GM23338 (cell line): ENCODE results near the gene LURAP1L. TPM values are rescaled to one million over a fixed set of nuclear protein-coding genes. Genes with fewer than 3 reads are reported as not detected.

Source experiments
- ATAC-seq: fragments of 200-7000 bp; cut with Tn5 transposase; 3 replicates; pipeline ENCODE4 v1.9.1; 2020
- DNase-seq: peaks from one replicate; pipeline ENCODE4 v3.0.0-alpha.2; 2015; ENCODE audit warnings: low spot score
- H2AFZ ChIP-seq: fragments of 200-600 bp; sonication (generic); 2 replicates; pipeline ENCODE4 v1.8.0; 2016; ENCODE audit warnings: antibody characterized with exemption, mild to moderate bottlenecking, moderate library complexity
- H3F3A ChIP-seq: fragments of 200-600 bp; sonication (generic); replicated peaks from 2 replicates; pipeline ENCODE4 v1.8.0; 2017; ENCODE audit warnings: antibody characterized with exemption, mixed run types, low read depth
- H3K27ac ChIP-seq: fragments of 200-600 bp; sonication (generic); 2 replicates; pipeline ENCODE4 v1.6.1; 2016; ENCODE audit warnings: low read depth
- H3K27me3 ChIP-seq: fragments of 200-600 bp; sonication (generic); 2 replicates; pipeline ENCODE4 v1.8.0; 2016; ENCODE audit warnings: mild to moderate bottlenecking, mixed run types, moderate library complexity; ENCODE audit not compliant: insufficient read depth
- H3K36me3 ChIP-seq: fragments of 200-600 bp; sonication (generic); 2 replicates; pipeline ENCODE4 v1.8.0; 2016; ENCODE audit warnings: mild to moderate bottlenecking; ENCODE audit not compliant: insufficient read depth
- H3K4me1 ChIP-seq: fragments of 200-600 bp; sonication (generic); 2 replicates; pipeline ENCODE4 v1.8.0; 2016; ENCODE audit warnings: mild to moderate bottlenecking, moderate library complexity; ENCODE audit not compliant: insufficient read depth
- H3K4me2 ChIP-seq: fragments of 200-600 bp; sonication (generic); 2 replicates; pipeline ENCODE4 v1.7.1; 2017; ENCODE audit warnings: mixed run types
- H3K4me3 ChIP-seq: fragments of 200-600 bp; sonication (generic); 2 replicates; pipeline ENCODE4 v1.6.1; 2016; ENCODE audit warnings: mixed run types
- H3K79me2 ChIP-seq: fragments of 200-600 bp; sonication (generic); replicated peaks from 2 replicates; pipeline ENCODE4 v1.8.0; 2017; ENCODE audit warnings: mild to moderate bottlenecking; ENCODE audit not compliant: insufficient read depth
- H3K9me2 ChIP-seq: fragments of 200-600 bp; sonication (generic); 2 replicates; pipeline ENCODE4 v1.8.0; 2017; ENCODE audit not compliant: insufficient read depth
- H4K20me1 ChIP-seq: fragments of 200-600 bp; sonication (generic); replicated peaks from 2 replicates; pipeline ENCODE4 v1.8.0; 2017; ENCODE audit warnings: mild to moderate bottlenecking; ENCODE audit not compliant: insufficient read depth
- H3K27ac Mint-ChIP-seq: 2 replicates; pipeline ENCODE4 v1.8.0; 2020; ENCODE audit warnings: inconsistent platforms, mild to moderate bottlenecking, moderate library complexity, mixed read lengths
- H3K27me3 Mint-ChIP-seq: 3 replicates; pipeline ENCODE4 v1.8.0; 2022; ENCODE audit warnings: low read depth, mild to moderate bottlenecking, moderate library complexity, mixed read lengths, inconsistent platforms; ENCODE audit not compliant: insufficient read depth, poor library complexity
- H3K36me3 Mint-ChIP-seq: 3 replicates; pipeline ENCODE4 v1.8.0; 2021; ENCODE audit warnings: low read depth, mild to moderate bottlenecking, inconsistent platforms, moderate library complexity, mixed read lengths
- H3K4me1 Mint-ChIP-seq: 3 replicates; pipeline ENCODE4 v1.8.0; 2020; ENCODE audit warnings: mild to moderate bottlenecking, inconsistent platforms, mixed read lengths
- H3K4me3 Mint-ChIP-seq: 3 replicates; pipeline ENCODE4 v1.8.0; 2021; ENCODE audit warnings: moderate library complexity, mild to moderate bottlenecking, inconsistent platforms, mixed read lengths
- H3K9me3 Mint-ChIP-seq: 3 replicates; pipeline ENCODE4 v1.8.0; 2020; ENCODE audit warnings: moderate library complexity, mild to moderate bottlenecking, inconsistent platforms, mixed read lengths
- CREB1 ChIP-seq: fragments of 250-450 bp; sonication (Bioruptor Pico); IDR thresholded peaks from 2 replicates; pipeline ENCODE4 v1.5.0; 2020; ENCODE audit warnings: low read depth, mild to moderate bottlenecking, moderate library complexity
- EZH2 ChIP-seq: fragments of 200-600 bp; sonication (generic); IDR thresholded peaks from one replicate; pipeline ENCODE4 v1.8.0; 2017; ENCODE audit warnings: antibody characterized with exemption, mild to moderate bottlenecking, low read depth; ENCODE audit not compliant: unreplicated experiment
- EZH2phosphoT487 ChIP-seq: fragments of 200-600 bp; sonication (generic); IDR thresholded peaks from one replicate; pipeline ENCODE4 v1.8.1; 2018; ENCODE audit warnings: antibody characterized with exemption; ENCODE audit not compliant: unreplicated experiment
- JUNB ChIP-seq: IDR thresholded peaks from one replicate; pipeline ENCODE4 v1.6.1; 2016; ENCODE audit warnings: antibody characterized with exemption; ENCODE audit not compliant: unreplicated experiment
- POLR2AphosphoS5 ChIP-seq: IDR thresholded peaks from 2 replicates; pipeline ENCODE4 v1.6.1; 2016; ENCODE audit warnings: antibody characterized with exemption, low read depth
- STAT1 ChIP-seq: IDR thresholded peaks from one replicate; pipeline ENCODE4 v1.6.1; 2016; ENCODE audit warnings: antibody characterized with exemption; ENCODE audit not compliant: unreplicated experiment
- ZNF114 ChIP-seq: fragments of 250-450 bp; sonication (Bioruptor Pico); IDR thresholded peaks from 2 replicates; pipeline ENCODE4 v1.5.0; 2020; ENCODE audit warnings: mild to moderate bottlenecking, moderate library complexity
- ZNF331 ChIP-seq: fragments of 250-450 bp; sonication (Bioruptor Pico); IDR thresholded peaks from 2 replicates; pipeline ENCODE4 v1.5.0; 2020; ENCODE audit warnings: low read depth, mild to moderate bottlenecking, moderate library complexity
- polyA plus RNA-seq: library from polyadenylated mRNA; unstranded; fragments of >200 nt; fragmentation: Nextera tagmentation; extraction: Ambion mirVana; gene quantifications from 2 replicates; pipeline ENCODE4 v1.2.1, GENCODE V29; 2016
- total RNA-seq: library from RNA; depleted of rRNA; stranded (reverse); fragments of >200 nt; shearing (Covaris generic); gene quantifications from 2 replicates; pipeline ENCODE4 v1.2.3, GENCODE V29; 2014
- TF ChIP-seq, protein P1 (sequence below): fragments of 250-450 bp; sonication (Bioruptor Pico); IDR thresholded peaks from 2 replicates; pipeline ENCODE4 v1.5.0; 2020; ENCODE audit warnings: mild to moderate bottlenecking, moderate library complexity
- TF ChIP-seq, protein P2 (sequence below): IDR thresholded peaks from one replicate; pipeline ENCODE4 v1.6.1; 2018; ENCODE audit warnings: antibody characterized with exemption; ENCODE audit not compliant: unreplicated experiment
- TF ChIP-seq, protein P3 (sequence below): IDR thresholded peaks from 2 replicates; pipeline ENCODE4 v1.6.1; 2016; ENCODE audit warnings: antibody characterized with exemption

LURAP1L gene
- total and polyA plus RNA-seq, 2 experiments from 2014 or later: 1.2 to 1.6 TPM

DNA sequence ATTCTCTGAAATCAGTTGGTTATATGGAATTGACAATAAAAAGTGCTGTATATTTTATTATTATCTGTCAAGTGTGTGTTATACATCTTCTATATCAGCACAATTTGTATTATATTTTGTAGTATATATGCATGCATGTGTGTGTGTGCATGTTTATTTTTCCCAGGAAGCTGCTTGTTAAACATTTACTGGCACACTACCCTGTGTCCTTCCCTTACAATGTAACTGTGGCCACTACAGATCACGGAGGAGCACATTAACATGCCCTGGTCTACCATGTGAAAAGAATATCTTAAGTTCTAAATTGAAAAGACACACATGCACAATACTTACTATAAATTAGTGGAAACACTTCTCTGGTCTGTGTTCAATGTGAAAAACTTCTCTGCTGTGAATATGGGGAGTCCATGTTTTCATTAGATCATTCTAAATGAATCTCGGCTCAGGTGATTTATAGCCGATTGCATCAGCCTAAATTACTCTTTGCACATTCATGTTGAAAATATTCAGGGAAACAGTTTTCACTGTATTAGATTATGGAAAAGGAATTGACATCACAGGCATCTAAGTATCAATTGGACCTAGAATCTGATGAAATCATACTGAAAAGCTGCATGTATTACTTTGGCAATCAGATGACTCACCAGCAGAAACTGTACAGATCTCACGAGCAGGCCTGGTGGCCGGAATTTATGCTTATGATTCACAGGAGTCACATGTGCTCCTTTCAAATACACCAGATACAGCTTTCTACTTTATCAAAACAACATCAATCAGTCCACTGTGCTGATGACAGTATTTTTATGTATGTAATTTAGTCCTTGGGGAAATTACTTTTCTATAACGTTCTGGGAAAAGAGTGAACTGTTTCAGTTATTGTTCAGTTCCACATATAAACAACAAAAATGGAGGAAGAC is 39.4 kb downstream of the LURAP1L start:
- no peak for TF ChIP-seq EZH2
- TF ChIP-seq CREB1 (CRISPR knock-in tag): no peak
- no peak for TF ChIP-seq STAT1
- TF ChIP-seq, protein P1, sequence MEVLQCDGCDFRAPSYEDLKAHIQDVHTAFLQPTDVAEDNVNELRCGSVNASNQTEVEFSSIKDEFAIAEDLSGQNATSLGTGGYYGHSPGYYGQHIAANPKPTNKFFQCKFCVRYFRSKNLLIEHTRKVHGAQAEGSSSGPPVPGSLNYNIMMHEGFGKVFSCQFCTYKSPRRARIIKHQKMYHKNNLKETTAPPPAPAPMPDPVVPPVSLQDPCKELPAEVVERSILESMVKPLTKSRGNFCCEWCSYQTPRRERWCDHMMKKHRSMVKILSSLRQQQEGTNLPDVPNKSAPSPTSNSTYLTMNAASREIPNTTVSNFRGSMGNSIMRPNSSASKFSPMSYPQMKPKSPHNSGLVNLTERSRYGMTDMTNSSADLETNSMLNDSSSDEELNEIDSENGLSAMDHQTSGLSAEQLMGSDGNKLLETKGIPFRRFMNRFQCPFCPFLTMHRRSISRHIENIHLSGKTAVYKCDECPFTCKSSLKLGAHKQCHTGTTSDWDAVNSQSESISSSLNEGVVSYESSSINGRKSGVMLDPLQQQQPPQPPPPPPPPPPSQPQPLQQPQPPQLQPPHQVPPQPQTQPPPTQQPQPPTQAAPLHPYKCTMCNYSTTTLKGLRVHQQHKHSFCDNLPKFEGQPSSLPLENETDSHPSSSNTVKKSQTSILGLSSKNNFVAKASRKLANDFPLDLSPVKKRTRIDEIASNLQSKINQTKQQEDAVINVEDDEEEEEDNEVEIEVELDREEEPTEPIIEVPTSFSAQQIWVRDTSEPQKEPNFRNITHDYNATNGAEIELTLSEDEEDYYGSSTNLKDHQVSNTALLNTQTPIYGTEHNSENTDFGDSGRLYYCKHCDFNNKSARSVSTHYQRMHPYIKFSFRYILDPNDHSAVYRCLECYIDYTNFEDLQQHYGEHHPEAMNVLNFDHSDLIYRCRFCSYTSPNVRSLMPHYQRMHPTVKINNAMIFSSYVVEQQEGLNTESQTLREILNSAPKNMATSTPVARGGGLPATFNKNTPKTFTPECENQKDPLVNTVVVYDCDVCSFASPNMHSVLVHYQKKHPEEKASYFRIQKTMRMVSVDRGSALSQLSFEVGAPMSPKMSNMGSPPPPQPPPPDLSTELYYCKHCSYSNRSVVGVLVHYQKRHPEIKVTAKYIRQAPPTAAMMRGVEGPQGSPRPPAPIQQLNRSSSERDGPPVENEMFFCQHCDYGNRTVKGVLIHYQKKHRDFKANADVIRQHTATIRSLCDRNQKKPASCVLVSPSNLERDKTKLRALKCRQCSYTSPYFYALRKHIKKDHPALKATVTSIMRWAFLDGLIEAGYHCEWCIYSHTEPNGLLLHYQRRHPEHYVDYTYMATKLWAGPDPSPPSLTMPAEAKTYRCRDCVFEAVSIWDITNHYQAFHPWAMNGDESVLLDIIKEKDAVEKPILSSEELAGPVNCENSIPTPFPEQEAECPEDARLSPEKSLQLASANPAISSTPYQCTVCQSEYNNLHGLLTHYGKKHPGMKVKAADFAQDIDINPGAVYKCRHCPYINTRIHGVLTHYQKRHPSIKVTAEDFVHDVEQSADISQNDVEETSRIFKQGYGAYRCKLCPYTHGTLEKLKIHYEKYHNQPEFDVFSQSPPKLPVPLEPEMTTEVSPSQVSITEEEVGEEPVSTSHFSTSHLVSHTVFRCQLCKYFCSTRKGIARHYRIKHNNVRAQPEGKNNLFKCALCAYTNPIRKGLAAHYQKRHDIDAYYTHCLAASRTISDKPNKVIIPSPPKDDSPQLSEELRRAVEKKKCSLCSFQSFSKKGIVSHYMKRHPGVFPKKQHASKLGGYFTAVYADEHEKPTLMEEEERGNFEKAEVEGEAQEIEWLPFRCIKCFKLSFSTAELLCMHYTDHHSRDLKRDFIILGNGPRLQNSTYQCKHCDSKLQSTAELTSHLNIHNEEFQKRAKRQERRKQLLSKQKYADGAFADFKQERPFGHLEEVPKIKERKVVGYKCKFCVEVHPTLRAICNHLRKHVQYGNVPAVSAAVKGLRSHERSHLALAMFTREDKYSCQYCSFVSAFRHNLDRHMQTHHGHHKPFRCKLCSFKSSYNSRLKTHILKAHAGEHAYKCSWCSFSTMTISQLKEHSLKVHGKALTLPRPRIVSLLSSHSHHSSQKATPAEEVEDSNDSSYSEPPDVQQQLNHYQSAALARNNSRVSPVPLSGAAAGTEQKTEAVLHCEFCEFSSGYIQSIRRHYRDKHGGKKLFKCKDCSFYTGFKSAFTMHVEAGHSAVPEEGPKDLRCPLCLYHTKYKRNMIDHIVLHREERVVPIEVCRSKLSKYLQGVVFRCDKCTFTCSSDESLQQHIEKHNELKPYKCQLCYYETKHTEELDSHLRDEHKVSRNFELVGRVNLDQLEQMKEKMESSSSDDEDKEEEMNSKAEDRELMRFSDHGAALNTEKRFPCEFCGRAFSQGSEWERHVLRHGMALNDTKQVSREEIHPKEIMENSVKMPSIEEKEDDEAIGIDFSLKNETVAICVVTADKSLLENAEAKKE (CRISPR knock-in tag): no peak
- TF ChIP-seq, protein P2, sequence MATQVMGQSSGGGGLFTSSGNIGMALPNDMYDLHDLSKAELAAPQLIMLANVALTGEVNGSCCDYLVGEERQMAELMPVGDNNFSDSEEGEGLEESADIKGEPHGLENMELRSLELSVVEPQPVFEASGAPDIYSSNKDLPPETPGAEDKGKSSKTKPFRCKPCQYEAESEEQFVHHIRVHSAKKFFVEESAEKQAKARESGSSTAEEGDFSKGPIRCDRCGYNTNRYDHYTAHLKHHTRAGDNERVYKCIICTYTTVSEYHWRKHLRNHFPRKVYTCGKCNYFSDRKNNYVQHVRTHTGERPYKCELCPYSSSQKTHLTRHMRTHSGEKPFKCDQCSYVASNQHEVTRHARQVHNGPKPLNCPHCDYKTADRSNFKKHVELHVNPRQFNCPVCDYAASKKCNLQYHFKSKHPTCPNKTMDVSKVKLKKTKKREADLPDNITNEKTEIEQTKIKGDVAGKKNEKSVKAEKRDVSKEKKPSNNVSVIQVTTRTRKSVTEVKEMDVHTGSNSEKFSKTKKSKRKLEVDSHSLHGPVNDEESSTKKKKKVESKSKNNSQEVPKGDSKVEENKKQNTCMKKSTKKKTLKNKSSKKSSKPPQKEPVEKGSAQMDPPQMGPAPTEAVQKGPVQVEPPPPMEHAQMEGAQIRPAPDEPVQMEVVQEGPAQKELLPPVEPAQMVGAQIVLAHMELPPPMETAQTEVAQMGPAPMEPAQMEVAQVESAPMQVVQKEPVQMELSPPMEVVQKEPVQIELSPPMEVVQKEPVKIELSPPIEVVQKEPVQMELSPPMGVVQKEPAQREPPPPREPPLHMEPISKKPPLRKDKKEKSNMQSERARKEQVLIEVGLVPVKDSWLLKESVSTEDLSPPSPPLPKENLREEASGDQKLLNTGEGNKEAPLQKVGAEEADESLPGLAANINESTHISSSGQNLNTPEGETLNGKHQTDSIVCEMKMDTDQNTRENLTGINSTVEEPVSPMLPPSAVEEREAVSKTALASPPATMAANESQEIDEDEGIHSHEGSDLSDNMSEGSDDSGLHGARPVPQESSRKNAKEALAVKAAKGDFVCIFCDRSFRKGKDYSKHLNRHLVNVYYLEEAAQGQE: no peak
- no peak for TF ChIP-seq EZH2phosphoT487
- TF ChIP-seq, protein P3, sequence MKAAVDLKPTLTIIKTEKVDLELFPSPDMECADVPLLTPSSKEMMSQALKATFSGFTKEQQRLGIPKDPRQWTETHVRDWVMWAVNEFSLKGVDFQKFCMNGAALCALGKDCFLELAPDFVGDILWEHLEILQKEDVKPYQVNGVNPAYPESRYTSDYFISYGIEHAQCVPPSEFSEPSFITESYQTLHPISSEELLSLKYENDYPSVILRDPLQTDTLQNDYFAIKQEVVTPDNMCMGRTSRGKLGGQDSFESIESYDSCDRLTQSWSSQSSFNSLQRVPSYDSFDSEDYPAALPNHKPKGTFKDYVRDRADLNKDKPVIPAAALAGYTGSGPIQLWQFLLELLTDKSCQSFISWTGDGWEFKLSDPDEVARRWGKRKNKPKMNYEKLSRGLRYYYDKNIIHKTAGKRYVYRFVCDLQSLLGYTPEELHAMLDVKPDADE: no peak
- no peak for TF ChIP-seq JUNB
- no peak for TF ChIP-seq POLR2AphosphoS5
- no peak for TF ChIP-seq ZNF331 (CRISPR knock-in tag)
- no peak for TF ChIP-seq ZNF114 (CRISPR knock-in tag)
- H3K4me2 ChIP-seq: no peak overlapping the region
- no peaks in the 10 kb centered on the region for H4K20me1 ChIP-seq
- no peaks in the 10 kb centered on the region for H3K36me3 ChIP-seq
- no peak overlapping the region for H3K4me3 ChIP-seq
- Mint-ChIP-seq H3K36me3 (no peaks in the 10 kb centered on the region), H3K9me3 (no peaks in the 10 kb centered on the region), H3K27me3 (no peaks in the 10 kb centered on the region), H3K4me1 (peaks cover 13% of the 10 kb centered on the region; the same call in 2 of the 3 replicates), H3K4me3 (no peak overlapping the region), H3K27ac (peak overlapping the region; percentile 86)
- ATAC-seq (no peak), DNase-seq (no peak)
- no peaks in the 10 kb centered on the region for H3F3A ChIP-seq
- H3K9me2 ChIP-seq: no peaks in the 10 kb centered on the region
- H2AFZ ChIP-seq: no peak overlapping the region
- H3K27me3 ChIP-seq: no peaks in the 10 kb centered on the region
- no peaks in the 10 kb centered on the region for H3K79me2 ChIP-seq
- no peaks in the 10 kb centered on the region for H3K4me1 ChIP-seq
- no peak overlapping the region for H3K27ac ChIP-seq
